HG03520 (cell line): ENCODE results near the gene KIF13A.
"Not testable (repeated sequence)": the region's sequence is repeated elsewhere in the genome, so short reads cannot be mapped to it uniquely, and the experiment has no call there.

Experiments used
- ATAC-seq: cut with Tn5 transposase; IDR thresholded peaks from one replicate; pipeline ENCODE4 v1.9.1; 2021; ENCODE audit warnings: mild to moderate bottlenecking, moderate library complexity; ENCODE audit not compliant: unreplicated experiment

The KIF13A gene

DNA sequence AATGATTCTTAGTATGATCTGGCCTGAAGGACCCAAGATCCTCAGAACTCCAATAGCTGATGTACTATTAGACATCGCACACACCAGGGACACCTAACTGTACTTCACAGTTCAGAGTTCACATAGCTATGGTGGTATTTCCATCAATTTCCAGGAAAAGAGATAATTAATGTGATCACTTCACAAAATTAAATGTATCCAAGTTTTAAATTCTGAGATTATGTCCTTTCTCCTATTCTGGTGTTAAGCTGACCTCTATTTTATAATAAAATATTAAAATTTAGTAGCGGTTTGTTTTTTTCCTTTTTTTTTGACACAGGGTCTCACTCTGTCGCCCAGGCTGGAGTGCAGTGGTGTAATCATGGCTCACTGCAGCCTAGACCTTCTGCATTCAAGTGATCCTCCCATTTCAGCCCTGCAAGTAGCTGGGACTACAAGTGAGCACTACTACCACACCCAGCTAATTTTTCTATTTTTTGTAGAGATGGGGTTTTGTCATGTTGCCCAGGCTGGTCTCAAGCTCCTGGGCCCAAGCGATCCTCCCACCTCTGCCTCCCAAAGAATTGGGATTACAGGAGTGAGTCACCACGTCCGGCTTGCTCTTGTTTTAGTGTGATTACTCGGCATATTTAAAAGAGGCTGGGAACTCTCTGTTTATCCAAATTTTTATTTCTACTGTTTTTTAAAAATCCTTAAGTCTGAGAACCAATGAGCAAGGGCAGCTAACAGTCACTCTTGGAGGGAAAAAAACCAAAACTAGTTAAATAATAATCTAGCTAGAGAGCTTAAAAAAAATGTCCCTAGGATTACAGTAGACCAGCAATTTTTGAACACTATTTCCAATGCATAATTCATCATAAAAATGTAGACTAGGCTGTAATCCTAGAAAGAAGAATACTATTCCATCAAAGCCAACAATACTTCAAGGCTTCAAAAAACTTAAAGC, 16.0 kb downstream of the KIF13A start:
- no peak for ATAC-seq

DNA sequence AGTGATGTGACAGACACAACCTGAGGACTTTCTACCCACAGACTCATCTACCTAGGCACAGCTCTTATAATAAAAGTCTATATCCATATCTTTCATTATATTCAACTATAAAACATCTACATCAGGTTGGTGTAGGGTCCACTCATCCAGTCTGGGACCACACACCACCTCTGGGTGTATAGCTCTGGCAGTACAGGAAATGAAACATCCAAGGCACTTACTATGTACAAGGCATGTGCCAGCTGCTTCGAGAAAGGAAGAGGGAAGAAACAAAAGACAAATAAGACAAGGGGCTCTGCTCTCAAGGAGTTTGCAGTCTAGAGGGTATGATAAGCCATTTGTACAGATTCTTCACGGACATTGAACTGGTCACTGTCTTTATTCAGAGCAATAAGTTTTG, 18.6 kb downstream of the KIF13A start:
- no peak for ATAC-seq

DNA sequence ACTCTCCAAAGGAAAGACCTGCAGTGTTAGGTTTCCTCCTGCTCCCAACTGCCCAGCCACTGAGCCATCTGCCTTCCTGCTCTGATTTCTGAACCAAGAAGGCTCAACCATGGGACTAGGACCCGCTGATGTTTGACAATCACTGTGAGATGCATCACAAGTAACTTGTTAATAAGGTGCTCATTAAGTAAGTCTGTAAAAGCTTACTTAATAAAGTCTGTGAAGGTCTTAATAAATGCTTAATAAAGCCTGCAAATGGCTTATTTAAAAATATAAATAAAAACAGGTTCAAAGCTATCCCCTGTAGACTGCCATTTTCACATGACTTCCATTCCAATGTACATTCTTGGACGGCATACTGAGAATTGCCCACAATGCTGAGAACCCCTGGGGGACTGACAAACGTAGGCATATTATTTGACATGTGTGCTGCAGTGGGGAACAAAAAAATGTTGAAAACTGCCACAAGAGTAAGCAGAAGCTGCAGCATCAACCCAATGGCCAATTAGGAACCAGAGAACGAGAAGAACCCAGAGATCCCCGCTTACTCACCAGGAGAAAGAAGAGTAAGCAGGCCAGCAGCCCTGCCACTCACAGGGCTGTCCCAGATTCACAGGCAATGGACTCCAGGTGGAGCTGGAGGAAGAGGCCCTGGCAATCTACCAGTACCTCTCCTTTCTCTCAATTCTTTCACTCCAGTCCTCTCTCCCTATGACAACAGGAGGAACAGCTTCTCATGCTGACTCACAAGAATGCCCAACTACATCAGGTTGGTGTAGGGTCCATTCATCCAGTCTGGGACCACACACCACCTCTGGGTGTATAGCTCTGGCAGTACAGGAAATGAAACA, 19.5 kb downstream of the KIF13A start:
- no peak for ATAC-seq

DNA sequence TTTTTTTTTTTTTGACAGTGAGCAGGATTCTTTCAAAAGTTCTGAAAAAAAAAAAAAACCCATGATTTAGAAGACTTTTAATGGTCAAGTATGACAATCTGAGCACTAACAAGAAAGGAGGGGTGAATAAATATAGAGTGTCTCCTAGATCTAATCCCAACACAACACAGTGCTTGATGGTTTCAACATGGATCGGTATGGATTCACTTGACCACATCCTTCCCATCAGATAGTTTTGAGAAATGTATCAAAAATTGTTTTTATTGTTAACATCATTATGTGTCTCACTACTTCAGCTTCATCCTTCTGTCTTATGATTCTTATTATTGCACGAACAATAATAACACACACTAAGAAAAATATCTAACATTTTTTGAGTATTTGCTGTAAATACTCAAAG, 21.0 kb downstream of the KIF13A start:
- no peak for ATAC-seq

DNA sequence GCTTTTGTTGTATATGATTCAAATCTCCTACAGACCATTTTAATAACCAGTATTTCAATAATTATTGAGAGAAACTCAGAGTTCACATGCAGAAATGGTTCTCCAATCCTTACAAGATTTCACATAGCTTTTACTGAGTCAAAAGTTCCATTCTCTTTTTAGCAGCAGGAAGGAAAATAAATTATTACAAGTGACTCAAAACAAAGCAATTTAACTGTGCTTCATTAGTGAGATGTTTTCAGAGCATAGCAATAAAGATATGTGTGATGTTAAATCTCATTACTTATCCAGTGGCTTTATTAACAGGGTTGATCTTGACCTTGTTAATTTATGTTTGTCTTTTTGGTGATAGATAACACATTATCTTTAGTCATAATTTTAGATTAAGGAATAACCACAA, 22.0 kb downstream of the KIF13A start:
- ATAC-seq = no peak

DNA sequence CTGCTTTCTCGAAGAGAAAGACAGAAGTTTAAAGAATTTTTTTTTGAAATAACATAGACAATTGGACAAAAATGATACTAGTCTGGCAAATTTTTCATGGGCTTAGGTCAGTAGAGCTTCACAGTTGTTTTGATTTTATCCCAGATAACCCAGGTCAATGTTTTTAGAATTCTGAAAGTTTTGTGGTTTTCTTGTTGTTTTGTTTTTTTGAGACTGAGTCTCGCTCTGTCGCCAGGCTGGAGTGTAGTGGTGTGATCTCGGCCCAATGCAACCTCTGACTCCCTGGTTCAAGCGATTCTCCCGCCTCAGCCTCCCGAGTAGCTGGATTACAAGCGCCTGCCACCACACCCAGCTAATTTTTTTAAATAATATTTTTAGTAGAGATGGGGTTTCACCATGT, 22.8 kb downstream of the KIF13A start:
- ATAC-seq = no peak

DNA sequence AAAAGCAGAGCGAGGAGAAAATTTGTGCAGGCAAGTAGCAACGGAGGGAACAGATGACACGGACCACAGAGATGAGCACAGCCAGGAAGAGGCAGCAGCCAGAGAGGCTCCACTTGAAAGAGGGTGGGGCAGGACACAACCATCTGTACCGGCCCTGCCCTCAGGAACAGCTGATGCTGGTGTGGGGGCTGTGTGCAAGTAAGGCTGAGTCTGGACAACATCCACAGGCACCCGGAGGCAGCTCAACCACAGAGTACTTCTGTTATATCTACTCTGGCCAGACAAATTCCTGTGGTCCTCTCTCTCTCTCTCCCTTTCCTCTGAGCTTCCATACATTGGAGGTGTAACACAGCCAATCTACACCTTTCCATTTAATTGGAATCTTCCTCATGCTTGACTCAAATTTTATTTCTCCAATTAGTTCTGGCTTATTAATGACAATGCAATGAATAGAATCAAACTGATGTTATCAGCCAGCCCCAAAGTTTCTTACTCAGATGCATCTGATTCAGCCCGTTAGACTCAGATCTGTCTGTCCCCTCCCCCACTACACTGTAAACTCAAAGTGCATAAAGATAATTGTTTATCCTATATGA, 24.9 kb downstream of the KIF13A start:
- ATAC-seq = no peak

DNA sequence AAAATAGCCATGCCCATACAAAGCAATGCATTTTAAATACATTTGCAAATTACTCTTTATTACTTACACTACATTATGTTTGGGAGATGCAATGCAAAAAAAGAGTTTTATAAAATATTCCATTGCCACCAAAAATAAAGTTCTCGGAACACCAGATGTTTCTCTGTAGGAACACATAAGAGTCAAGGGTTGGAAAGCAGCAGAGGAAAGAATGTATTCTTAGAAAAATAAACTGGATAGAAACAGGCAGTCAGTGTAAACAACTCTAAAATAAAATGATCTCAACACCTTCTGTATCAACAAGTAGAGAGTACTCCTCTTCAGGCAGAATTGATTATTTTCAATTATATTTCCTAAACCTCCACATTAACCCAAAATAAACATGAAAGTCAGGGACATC, 28.1 kb downstream of the KIF13A start:
- no peak for ATAC-seq

DNA sequence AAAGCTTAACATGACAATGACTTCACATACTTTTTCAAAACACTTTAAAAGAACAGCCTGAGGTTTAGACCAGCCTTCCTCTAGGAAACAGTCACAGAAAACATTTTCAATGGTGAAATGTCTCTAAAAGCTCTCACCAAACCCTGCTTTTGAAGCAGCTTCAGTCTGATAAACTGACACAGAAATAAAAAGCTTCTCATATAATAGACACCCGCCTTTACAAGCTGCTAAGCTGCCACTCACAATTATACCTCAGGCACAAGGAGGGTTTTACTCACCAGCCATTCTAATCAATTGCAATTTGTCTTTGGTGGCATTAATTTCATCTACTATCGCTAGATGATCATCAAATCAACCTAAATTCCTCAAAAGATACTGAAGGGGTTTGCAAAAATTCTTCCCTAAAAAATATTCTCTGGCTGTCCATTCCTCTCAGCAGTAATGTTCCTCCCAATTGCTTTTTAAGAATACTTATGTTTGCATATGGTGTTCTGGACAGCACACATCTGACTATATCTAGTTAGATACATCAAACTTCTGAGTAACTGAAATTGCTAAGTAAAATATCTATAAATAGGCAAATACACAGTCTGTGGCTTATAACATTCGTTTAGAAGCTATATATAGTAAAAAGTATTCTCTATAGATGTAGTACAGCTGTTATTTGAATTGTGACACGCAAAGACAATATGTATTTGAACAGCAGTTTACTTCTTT, 29.4 kb downstream of the KIF13A start:
- no peak for ATAC-seq

DNA sequence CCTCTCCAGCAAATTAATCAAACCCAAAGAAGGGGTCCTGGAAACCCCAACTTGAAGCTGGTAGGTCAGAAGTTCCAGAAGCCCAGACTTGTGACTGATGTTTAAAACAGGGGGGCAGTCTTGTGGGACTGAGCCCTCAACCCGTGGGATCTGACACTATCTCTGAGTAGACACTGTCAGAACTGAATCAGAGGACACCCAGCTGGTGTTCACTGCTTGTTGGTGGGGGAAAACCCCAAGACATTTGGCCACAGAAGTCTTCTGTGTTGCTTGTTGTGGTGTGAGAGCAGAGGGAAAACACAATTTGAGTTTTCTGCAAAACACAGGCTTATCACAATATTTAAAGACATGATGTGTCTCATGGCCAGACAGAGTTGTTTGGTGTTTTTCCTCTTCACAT, 29.9 kb downstream of the KIF13A start:
- no peak for ATAC-seq

DNA sequence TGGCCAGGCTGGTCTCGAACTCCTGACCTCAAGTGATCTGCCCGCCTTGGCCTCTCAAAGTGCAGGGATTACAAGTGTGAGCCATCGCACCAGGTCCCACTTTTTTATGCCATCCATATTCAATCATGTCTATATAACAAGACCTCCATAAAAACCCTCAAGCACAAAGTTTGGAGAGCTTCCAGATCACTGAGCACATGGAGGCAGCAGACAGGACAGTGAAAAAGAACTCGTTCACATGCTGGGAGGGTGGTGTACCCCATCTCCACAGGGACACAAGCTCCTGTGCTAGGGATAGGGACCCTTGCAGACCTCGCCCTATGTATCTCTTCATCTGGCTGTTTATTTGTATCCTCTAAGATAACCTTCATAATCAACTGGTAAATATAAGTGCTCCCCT, 30.3 kb downstream of the KIF13A start:
- no peak for ATAC-seq

DNA sequence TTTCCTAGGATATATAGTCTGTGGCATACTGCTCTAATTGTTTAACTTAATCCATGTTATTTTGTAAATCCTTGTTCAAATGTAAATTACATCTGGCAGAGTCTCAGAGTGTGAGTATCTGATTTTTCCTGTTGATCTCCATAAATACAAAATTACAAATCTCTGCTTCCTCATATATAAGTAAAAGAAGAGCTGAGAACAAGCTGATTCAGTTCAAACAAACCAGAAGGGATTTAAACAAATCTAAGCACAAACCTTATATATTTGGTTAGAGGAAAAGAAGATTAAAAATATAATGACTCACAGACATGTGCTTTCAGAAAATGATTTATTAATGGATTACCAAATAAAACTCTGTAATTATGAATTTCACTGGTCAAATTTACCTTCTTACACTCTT, 37.3 kb downstream of the KIF13A start:
- no peak for ATAC-seq

DNA sequence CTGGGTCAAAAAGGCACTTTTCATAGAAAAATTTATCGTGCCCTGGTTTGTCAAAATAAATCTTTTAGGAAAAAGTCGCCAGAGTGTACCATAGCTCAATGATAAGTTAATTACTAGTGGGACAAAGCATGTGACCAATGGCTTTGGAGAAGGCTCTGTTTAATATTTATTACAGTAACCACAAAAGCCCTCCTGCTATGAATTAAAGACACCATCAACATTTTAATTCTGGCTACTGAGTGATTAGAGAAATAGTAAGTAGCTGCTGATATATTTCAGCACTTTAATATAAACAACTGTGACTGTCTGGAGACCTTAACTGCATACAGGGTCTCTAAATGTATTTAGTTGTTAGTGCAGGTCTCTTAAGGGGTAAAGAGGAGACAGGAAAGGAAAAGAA, 38.3 kb downstream of the KIF13A start:
- no peak for ATAC-seq

DNA sequence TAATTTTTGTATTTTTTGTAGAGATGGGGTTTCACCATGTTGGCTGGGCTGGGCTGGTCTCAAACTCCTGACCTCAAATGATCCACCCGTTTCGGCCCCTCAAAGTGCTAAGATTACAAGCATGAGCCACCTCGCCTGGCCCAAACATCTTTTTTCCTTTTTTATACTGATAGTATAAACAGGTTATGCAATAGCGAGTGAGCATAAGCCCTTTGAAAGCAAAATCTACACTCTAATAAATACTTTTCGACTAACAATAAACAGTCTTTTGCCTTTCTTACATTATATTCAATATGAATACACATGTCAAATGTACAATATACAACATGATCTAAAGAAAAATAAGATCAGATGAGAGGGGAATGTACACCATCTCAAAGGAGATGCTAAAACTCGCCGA, 38.7 kb downstream of the KIF13A start:
- no peak for ATAC-seq

DNA sequence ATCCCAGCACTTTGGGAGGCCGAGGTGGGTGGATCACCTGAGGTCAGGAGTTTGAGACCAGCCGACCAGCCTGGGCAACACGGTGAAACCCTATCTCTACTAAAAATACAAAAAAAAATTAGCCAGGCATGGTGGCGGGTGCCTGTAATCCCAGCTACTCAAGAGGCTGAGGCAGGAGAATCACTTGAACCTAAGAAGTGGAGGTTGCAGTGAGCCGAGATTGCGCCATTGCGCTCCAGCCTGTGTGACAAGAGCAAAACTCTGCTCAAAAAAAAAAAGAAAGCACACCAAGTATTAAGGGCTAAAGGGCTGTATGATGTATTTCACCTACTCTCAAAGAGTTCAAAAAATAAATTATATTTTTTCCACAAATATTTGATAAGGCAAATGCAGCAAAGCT, 39.9 kb downstream of the KIF13A start:
- not testable (repeated sequence) for ATAC-seq

DNA sequence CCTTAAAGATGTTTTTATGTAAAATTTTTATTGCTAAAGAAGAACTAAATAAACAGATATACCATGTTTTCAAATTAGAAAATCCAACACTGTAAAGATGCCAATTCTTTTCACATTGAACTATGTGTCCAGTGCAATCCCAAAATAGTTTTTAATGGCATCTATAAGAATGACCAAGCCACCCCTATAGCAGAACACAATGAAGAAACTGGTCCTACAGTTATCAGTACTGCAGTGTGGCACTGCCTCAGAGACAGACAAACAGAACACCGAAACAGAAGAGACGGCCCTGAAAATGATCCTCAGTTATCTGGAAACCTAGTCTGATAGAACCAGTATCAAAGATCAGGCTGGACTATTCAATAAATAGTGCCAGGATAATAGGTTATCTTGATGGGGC, 41.9 kb downstream of the KIF13A start:
- ATAC-seq = no peak

DNA sequence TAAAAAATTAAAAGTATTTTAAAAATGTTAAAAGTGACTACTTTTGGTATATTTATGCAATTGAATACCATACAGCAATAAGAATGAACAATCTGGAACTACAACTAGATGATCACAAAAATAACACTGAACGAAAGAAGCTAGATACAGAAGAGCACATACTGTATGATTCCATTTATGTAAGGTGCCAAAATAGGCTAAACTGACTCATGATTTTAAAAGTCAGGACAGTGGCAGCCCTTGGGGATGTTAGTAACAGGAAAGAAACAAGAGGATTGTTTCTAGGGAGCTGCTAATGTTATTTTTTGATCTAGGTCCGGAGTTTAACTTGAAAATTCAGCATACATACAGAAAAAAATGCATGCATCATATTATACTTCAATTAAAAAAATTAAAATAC, 42.3 kb downstream of the KIF13A start:
- ATAC-seq = no peak

DNA sequence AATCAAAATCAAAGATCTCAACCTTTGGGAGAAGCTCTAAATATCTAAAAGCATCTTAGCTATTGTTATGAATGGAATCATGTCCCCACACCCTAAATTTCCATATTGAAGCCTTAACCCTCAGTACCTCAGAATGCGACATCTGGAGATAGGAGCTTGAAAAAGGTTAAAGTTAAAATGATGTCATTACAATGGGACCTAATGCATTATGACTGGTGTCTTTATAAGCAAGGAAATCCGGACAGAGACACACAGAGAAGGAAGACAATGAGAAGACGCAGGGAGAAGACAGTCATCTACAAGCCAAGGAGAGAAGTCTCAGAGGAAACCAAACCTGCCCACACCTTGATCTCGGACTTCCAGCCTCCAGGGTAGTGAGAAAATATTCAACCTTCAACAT, 46.1 kb downstream of the KIF13A start:
- no peak for ATAC-seq

DNA sequence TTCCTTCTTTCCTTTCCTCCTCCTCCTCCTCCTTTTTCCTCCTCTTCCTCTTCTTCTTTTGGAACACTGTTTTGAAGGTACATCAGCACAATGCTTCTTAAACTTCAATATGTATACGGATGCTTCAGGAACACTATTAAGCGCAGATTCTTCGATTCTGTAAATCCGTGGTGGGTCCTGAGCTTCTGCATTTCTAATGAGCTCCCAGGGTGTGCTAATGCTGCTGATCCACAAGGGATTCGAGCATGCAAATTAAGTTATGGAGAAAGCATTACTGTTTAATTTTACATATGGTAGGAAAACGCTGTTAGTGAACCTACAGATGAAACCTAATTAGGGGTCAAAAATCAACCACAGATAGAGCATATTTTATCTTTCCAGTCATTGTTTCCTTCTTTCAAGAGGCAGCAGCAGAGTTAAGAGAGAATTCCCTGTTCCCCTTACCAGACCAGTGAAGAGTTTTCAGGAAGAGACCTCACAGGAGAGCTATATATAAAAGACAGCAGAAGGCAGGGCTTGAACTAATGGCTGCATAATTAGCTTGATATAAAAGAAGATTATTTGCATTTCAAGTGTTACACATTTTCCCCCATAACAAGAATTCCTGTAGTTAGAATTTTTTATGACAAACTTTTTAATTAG, 47.2 kb downstream of the KIF13A start:
- no peak for ATAC-seq

DNA sequence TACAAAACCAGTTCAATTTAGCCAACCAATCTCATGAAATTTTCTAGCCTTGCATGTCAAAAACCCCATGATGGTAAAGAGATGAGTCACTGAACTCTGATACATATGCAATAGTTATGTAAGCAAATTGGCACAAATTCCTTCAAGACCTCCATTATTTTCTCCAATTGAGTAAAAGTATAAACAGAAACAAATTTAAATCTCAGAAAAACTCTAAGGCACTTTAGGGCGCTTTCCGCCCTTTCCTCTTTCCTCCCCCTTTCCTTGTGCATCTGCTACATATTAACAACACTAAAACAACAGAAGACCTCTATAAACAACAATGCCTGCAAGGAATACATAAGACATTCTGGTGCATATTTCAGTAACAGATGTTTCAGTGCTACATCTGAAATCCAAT, 48.5 kb downstream of the KIF13A start:
- no peak for ATAC-seq
